IMR-90 (cell line): ENCODE measurements around the gene ONECUT2. TPM values are rescaled to one million over a fixed set of nuclear protein-coding genes. Genes with fewer than 3 reads are reported as not detected.

Experiments
- ATAC-seq: fragments of 200-7000 bp; cut with Tn5 transposase; 2 replicates; pipeline ENCODE4 v1.9.1; 2020; ENCODE audit warnings: low read depth, mild to moderate bottlenecking, moderate library complexity
- BruUV-seq: library from RNA; stranded (reverse); fragments of 400-500 nt; replicated peaks from 2 replicates; lab custom pipeline; 2021; lab: Mats Ljungman, UMichigan
- CTCF ChIA-PET: fragments of 300-600 bp; formaldehyde crosslinking; extraction: SDS; loops from one replicate; lab custom pipeline; 2021; ENCODE audit warnings: antibody characterized with exemption; lab: Yijun Ruan, JAX
- POLR2A ChIA-PET: fragments of 300-600 bp; sonication (Branson Sonifier 250); formaldehyde crosslinking; loops from one replicate; lab custom pipeline; 2022; ENCODE audit warnings: antibody characterized with exemption; ENCODE audit not compliant: unreplicated experiment; lab: Charles Lee
- DNase-seq: peaks from one replicate; pipeline ENCODE4 v3.0.0; 2013
- H2AFZ ChIP-seq: replicated peaks from 2 replicates; pipeline ENCODE3; 2013; ENCODE audit warnings: low read length, mild to moderate bottlenecking; ENCODE audit not compliant: poor library complexity
- H2AK5ac ChIP-seq: 2 replicates; pipeline ENCODE4 v1.6.1; 2013; ENCODE audit warnings: low read depth, low read length, inconsistent platforms
- H2AK9ac ChIP-seq: replicated peaks from 2 replicates; pipeline ENCODE3; 2013; ENCODE audit warnings: mild to moderate bottlenecking, low read depth, low read length, moderate library complexity; ENCODE audit not compliant: poor library complexity
- H2BK120ac ChIP-seq: 2 replicates; pipeline ENCODE4 v1.6.1; 2013; ENCODE audit warnings: low read depth, low read length, inconsistent platforms
- H2BK15ac ChIP-seq: 3 replicates; pipeline ENCODE4 v1.6.1; 2013; ENCODE audit warnings: low read depth, low read length, inconsistent platforms
- H2BK20ac ChIP-seq: 2 replicates; pipeline ENCODE4 v1.6.1; 2013; ENCODE audit warnings: low read depth, mild to moderate bottlenecking, inconsistent platforms, low read length, moderate library complexity
- H2BK5ac ChIP-seq: 2 replicates; pipeline ENCODE4 v1.6.1; 2013; ENCODE audit warnings: mild to moderate bottlenecking, low read depth, low read length, inconsistent platforms; ENCODE audit not compliant: poor library complexity, severe bottlenecking
- H3K14ac ChIP-seq: replicated peaks from 2 replicates; pipeline ENCODE4 v1.6.1; 2013; ENCODE audit warnings: low read depth, low read length, inconsistent platforms
- H3K18ac ChIP-seq: 2 replicates; pipeline ENCODE4 v1.6.1; 2013; ENCODE audit warnings: low read depth, low read length, control low read depth
- H3K23ac ChIP-seq: 2 replicates; pipeline ENCODE4 v1.6.1; 2013; ENCODE audit warnings: low read depth, low read length, inconsistent platforms
- H3K27ac ChIP-seq: 2 replicates; pipeline ENCODE4 v1.5.1; 2013; ENCODE audit warnings: mild to moderate bottlenecking, control low read depth, low read length; ENCODE audit not compliant: insufficient read depth
- H3K27me3 ChIP-seq: 2 replicates; pipeline ENCODE4 v1.6.1; 2013; ENCODE audit warnings: low read length; ENCODE audit not compliant: control insufficient read depth, insufficient read depth
- H3K36me3 ChIP-seq: 2 replicates; pipeline ENCODE4 v1.6.1; 2013; ENCODE audit warnings: low read length, mixed read lengths; ENCODE audit not compliant: control insufficient read depth, insufficient read depth
- H3K4ac ChIP-seq: 2 replicates; pipeline ENCODE4 v1.6.1; 2013; ENCODE audit warnings: low read depth, low read length, inconsistent platforms
- H3K4me1 ChIP-seq: 2 replicates; pipeline ENCODE4 v1.6.1; 2013; ENCODE audit warnings: low read length, mixed read lengths; ENCODE audit not compliant: control insufficient read depth, insufficient read depth
- H3K4me2 ChIP-seq: 2 replicates; pipeline ENCODE4 v1.6.1; 2013; ENCODE audit warnings: low read depth, mild to moderate bottlenecking, control low read depth, low read length, moderate library complexity
- H3K4me3 ChIP-seq: 2 replicates; pipeline ENCODE4 v1.5.1; 2013; ENCODE audit warnings: low read depth, mild to moderate bottlenecking, control low read depth, low read length, moderate library complexity; ENCODE audit not compliant: insufficient read depth
- H3K56ac ChIP-seq: 2 replicates; pipeline ENCODE4 v1.6.1; 2013; ENCODE audit warnings: low read length, inconsistent platforms; ENCODE audit not compliant: insufficient read depth; ENCODE audit errors: extremely low read depth
- H3K79me1 ChIP-seq, 2 experiments: 2 replicates each; pipeline ENCODE4 v1.6.1; 2013; ENCODE audit warnings: low read length in 2 of 2, inconsistent platforms in 1 of 2, low read depth in 1 of 2
- H3K9ac ChIP-seq: 2 replicates; pipeline ENCODE4 v1.6.1; 2013; ENCODE audit warnings: low read depth, low read length, control low read depth
- H3K9me1 ChIP-seq: 2 replicates; pipeline ENCODE4 v1.6.1; 2013; ENCODE audit warnings: low read length, inconsistent platforms; ENCODE audit not compliant: insufficient read depth
- H3K9me3 ChIP-seq: 2 replicates; pipeline ENCODE4 v1.6.1; 2013; ENCODE audit warnings: low read length; ENCODE audit not compliant: control insufficient read depth, insufficient read depth
- H4K20me1 ChIP-seq: 2 replicates; pipeline ENCODE4 v1.6.1; 2013; ENCODE audit warnings: low read length, inconsistent platforms; ENCODE audit not compliant: insufficient read depth
- H4K5ac ChIP-seq: 2 replicates; pipeline ENCODE4 v1.6.1; 2013; ENCODE audit warnings: mild to moderate bottlenecking, low read depth, low read length, control low read depth
- H4K8ac ChIP-seq, 2 experiments: 2 replicates each; pipeline ENCODE4 v1.6.1; 2013; ENCODE audit warnings: low read depth in 2 of 2, low read length in 2 of 2, control low read depth in 1 of 2, inconsistent platforms in 1 of 2
- H4K91ac ChIP-seq: 2 replicates; pipeline ENCODE4 v1.6.1; 2013; ENCODE audit warnings: low read depth, low read length, inconsistent platforms; ENCODE audit not compliant: insufficient read depth
- BHLHE40 ChIP-seq: fragments of 150-350 bp; IDR thresholded peaks from 2 replicates; pipeline ENCODE4 v1.6.1; 2016; ENCODE audit warnings: mild to moderate bottlenecking, low read depth, low read length
- CEBPB ChIP-seq: IDR thresholded peaks from 2 replicates; pipeline ENCODE4 v1.6.1; 2012; ENCODE audit warnings: low read depth, low read length, improper control_type of control experiment
- CHD1 ChIP-seq: IDR thresholded peaks from 2 replicates; pipeline ENCODE4 v1.6.1; 2012; ENCODE audit warnings: low read depth, low read length, improper control_type of control experiment
- FOS ChIP-seq: fragments of 150-350 bp; IDR thresholded peaks from 2 replicates; pipeline ENCODE4 v1.6.1; 2016; ENCODE audit warnings: low read depth, low read length
- MAFK ChIP-seq: IDR thresholded peaks from 2 replicates; pipeline ENCODE4 v1.6.1; 2012; ENCODE audit warnings: low read depth, low read length, improper control_type of control experiment
- MAZ ChIP-seq: IDR thresholded peaks from 2 replicates; pipeline ENCODE4 v1.6.1; 2012; ENCODE audit warnings: low read depth, mild to moderate bottlenecking, low read length, improper control_type of control experiment, moderate library complexity, borderline replicate concordance
- MXI1 ChIP-seq: IDR thresholded peaks from 2 replicates; pipeline ENCODE4 v1.6.1; 2012; ENCODE audit warnings: low read depth, mild to moderate bottlenecking, low read length, moderate library complexity, borderline replicate concordance
- POLR2A ChIP-seq: IDR thresholded peaks from 2 replicates; pipeline ENCODE4 v1.6.1; 2012; ENCODE audit warnings: mild to moderate bottlenecking, low read depth, low read length
- RAD21 ChIP-seq: IDR thresholded peaks from 2 replicates; pipeline ENCODE4 v1.6.1; 2012; ENCODE audit warnings: low read length, improper control_type of control experiment
- RCOR1 ChIP-seq: IDR thresholded peaks from 2 replicates; pipeline ENCODE4 v1.6.1; 2012; ENCODE audit warnings: mild to moderate bottlenecking, low read length, improper control_type of control experiment; ENCODE audit not compliant: insufficient replicate concordance
- RFX5 ChIP-seq: IDR thresholded peaks from 2 replicates; pipeline ENCODE4 v1.8.0; 2012; ENCODE audit warnings: low read depth, mild to moderate bottlenecking, low read length, moderate library complexity
- SMC3 ChIP-seq: fragments of 150-350 bp; IDR thresholded peaks from 2 replicates; pipeline ENCODE4 v1.6.1; 2016; ENCODE audit warnings: low read depth, mild to moderate bottlenecking, antibody characterized with exemption, low read length, moderate library complexity
- WGBS, 2 experiments: methylation state at CpG; one replicate each; pipeline versions ENCODE4 v1.1.5 to v1.1.7; 2013; ENCODE audit warnings: missing lambda C conversion rate in 2 of 2; ENCODE audit not compliant: insufficient read length in 1 of 2; ENCODE audit errors: extremely low coverage in 2 of 2; 5-methylcytosine and 5-hydroxymethylcytosine counted together
- dilution Hi-C: fragments of 300-500 bp; cut with HindIII; formaldehyde crosslinking; loops from one replicate; pipeline ENCODE4 v1.14.3; 2018; ENCODE audit warnings: low sequenced_read_pairs; ENCODE audit not compliant: unreplicated experiment
- in situ Hi-C: fragments of 300-500 bp; cut with MboI; formaldehyde crosslinking; loops from 3 replicates; pipeline ENCODE4 v1.14.3; 2019; ENCODE audit warnings: low sequenced_read_pairs, inconsistent platforms, mixed read lengths
- intact Hi-C: fragments of 100-400 bp; cut with micrococcal nuclease; formaldehyde crosslinking; loops from 2 replicates; pipeline ENCODE4 v1.10.0; 2022
- polyA plus RNA-seq, 3 experiments: library from polyadenylated mRNA; depleted of rRNA; stranded (reverse); fragments of >200 nt; gene quantifications; 2 replicates each; pipeline ENCODE4 v1.2.3, GENCODE V29; 2012; ENCODE audit warnings: low replicate concordance in 1 of 3
- total RNA-seq: library from RNA; depleted of rRNA; stranded (reverse); fragments of >200 nt; gene quantifications from 2 replicates; pipeline ENCODE4 v1.2.3, GENCODE V29; 2012
- TF ChIP-seq, protein P1 (sequence below): conservative IDR thresholded peaks from 2 replicates; pipeline ENCODE4 v1.5.1; 2012; ENCODE audit warnings: mild to moderate bottlenecking, low read depth, low read length, improper control_type of control experiment
- TF ChIP-seq, protein P2 (sequence below): fragments of 150-350 bp; IDR thresholded peaks from 2 replicates; pipeline ENCODE4 v1.6.1; 2017; ENCODE audit warnings: mild to moderate bottlenecking, antibody characterized with exemption, low read length, low read depth
- TF ChIP-seq, protein P3 (sequence below): fragments of 150-350 bp; IDR thresholded peaks from 2 replicates; pipeline ENCODE4 v1.6.1; 2016; ENCODE audit warnings: low read depth, mild to moderate bottlenecking, low read length, moderate library complexity, borderline replicate concordance

The ONECUT2 gene
- total and polyA plus RNA-seq, 2 of the 4 experiments (the other 2 are of a cell fraction): under 0.01 to 0.02 TPM

DNA sequence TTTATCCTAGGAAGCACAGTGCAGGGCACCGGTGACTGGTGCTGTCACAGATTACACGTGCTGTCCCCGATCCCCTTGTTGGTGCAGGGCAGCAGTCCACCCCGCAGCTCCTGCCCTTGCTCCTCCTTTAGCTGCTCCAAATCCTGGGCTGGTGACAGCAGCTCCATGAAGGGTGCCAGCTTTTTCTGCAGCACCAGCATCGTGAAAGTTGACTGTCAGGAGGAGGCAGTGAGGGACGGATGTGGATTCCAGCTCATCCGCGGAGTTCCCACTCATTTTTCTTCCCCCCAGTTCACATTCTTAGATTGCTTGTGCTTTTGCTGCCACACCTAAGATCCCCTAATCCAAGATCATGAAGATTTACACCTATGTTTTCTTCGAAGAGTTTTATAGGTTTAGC, 67.5 kb downstream of the ONECUT2 start:
- no peak for ATAC-seq
- CTCF ChIA-PET: interaction anchor here (0.5 kb wide), 1 partner anchor 22 kb away, joined by 3 read pairs; no protein-coding TSS in a partner anchor
- no peak overlapping the region for H3K4me3 ChIP-seq
- no peaks in the 10 kb centered on the region for H3K9me3 ChIP-seq
- H3K36me3 ChIP-seq: no peaks in the 10 kb centered on the region
- H2AK5ac ChIP-seq: no peak overlapping the region
- H4K8ac ChIP-seq: no peak overlapping the region
- no peak overlapping the region for H2BK120ac ChIP-seq
- H2BK20ac ChIP-seq: no peak overlapping the region
- H3K27ac ChIP-seq: no peak overlapping the region
- no peak overlapping the region for H2AFZ ChIP-seq
- H4K91ac ChIP-seq: no peak overlapping the region
- no peak overlapping the region for H3K14ac ChIP-seq
- H3K23ac ChIP-seq: no peak overlapping the region
- no peaks in the 10 kb centered on the region for H4K20me1 ChIP-seq
- H3K4me2 ChIP-seq: no peak overlapping the region
- TF ChIP-seq RAD21 (no peak), CHD1 (no peak), MAFK (no peak), POLR2A (no peak), FOS (no peak), BHLHE40 (no peak), CEBPB (no peak), SMC3 (no peak), MXI1 (no peak), RCOR1 (no peak), MAZ (no peak), RFX5 (no peak)
- TF ChIP-seq, protein P1, sequence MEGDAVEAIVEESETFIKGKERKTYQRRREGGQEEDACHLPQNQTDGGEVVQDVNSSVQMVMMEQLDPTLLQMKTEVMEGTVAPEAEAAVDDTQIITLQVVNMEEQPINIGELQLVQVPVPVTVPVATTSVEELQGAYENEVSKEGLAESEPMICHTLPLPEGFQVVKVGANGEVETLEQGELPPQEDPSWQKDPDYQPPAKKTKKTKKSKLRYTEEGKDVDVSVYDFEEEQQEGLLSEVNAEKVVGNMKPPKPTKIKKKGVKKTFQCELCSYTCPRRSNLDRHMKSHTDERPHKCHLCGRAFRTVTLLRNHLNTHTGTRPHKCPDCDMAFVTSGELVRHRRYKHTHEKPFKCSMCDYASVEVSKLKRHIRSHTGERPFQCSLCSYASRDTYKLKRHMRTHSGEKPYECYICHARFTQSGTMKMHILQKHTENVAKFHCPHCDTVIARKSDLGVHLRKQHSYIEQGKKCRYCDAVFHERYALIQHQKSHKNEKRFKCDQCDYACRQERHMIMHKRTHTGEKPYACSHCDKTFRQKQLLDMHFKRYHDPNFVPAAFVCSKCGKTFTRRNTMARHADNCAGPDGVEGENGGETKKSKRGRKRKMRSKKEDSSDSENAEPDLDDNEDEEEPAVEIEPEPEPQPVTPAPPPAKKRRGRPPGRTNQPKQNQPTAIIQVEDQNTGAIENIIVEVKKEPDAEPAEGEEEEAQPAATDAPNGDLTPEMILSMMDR: no peak
- TF ChIP-seq, protein P2, sequence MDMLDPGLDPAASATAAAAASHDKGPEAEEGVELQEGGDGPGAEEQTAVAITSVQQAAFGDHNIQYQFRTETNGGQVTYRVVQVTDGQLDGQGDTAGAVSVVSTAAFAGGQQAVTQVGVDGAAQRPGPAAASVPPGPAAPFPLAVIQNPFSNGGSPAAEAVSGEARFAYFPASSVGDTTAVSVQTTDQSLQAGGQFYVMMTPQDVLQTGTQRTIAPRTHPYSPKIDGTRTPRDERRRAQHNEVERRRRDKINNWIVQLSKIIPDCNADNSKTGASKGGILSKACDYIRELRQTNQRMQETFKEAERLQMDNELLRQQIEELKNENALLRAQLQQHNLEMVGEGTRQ: no peak
- TF ChIP-seq, protein P3, sequence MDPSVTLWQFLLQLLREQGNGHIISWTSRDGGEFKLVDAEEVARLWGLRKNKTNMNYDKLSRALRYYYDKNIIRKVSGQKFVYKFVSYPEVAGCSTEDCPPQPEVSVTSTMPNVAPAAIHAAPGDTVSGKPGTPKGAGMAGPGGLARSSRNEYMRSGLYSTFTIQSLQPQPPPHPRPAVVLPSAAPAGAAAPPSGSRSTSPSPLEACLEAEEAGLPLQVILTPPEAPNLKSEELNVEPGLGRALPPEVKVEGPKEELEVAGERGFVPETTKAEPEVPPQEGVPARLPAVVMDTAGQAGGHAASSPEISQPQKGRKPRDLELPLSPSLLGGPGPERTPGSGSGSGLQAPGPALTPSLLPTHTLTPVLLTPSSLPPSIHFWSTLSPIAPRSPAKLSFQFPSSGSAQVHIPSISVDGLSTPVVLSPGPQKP: no peak
- no peak overlapping the region for H3K4ac ChIP-seq
- H3K9ac ChIP-seq: no peak overlapping the region
- dilution Hi-C loops: no loop called here
- BruUV-seq: no TSS peak
- H2BK15ac ChIP-seq: no peak overlapping the region
- no peak overlapping the region for H2BK5ac ChIP-seq
- H3K4me1 ChIP-seq: no peaks in the 10 kb centered on the region
- in situ Hi-C loops: no loop called here
- no peak overlapping the region for H3K56ac ChIP-seq
- no peak for DNase-seq
- H3K79me1 ChIP-seq: no peaks in the 10 kb centered on the region
- POLR2A ChIA-PET: no interaction called here
- no peak overlapping the region for H4K5ac ChIP-seq
- intact Hi-C loops: no loop called here
- WGBS, 2 experiments: 62% methylated on average over 4 of the region's 9 CpGs; no CpG with 5 or more reads in 1 of the 2 experiments
- no peaks in the 10 kb centered on the region for H3K9me1 ChIP-seq
- no peak overlapping the region for H2AK9ac ChIP-seq
- peaks cover 1% of the 10 kb centered on the region for H3K27me3 ChIP-seq
- no peak overlapping the region for H3K18ac ChIP-seq
